ENCODE results near the gene KIF26B. TPM values are rescaled to one million over a fixed set of nuclear protein-coding genes. Genes with fewer than 3 reads are reported as not detected.

KIF26B gene
- total and polyA plus RNA-seq, 10 of the 15 experiments (the other 5 are each of a cell fraction or from before 2014, with no cell fraction given) = 0.35 to 11.6 (median 2.2) TPM

DNA sequence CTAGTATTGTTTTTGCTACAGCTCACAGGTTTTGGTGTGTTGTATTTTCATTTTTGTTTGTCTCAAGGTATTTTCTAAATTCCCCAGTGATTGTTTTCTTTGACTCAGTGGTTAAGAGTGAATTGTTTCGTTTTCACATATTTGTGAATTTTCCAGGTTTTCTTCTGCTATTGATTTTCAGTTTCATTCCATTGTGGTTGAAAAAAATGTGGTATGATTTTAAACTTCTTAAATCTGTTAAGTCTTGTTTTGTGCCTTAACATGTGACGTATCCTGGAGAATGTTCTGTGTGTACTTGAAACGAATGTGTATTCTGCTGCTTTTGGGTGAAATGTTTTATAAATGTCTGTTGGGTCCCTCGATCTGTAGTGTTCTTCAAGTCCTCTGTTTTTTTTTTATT is 117.9 kb downstream of the KIF26B start:
- CTCF ChIA-PET = no interaction called here
- Histone ChIP-seq H3K79me2 (ENCODE audit: control insufficient read depth, insufficient read depth, low read length) (no peaks in the 10 kb centered on the region), H3K4me3 (no peak overlapping the region), H4K20me1 (ENCODE audit: control insufficient read depth, insufficient read depth) (no peaks in the 10 kb centered on the region), H3K9me3 (replicated peaks; ENCODE audit: control insufficient read depth, insufficient read depth, low read length) (no peaks in the 10 kb centered on the region), H3K27ac (ENCODE audit: control insufficient read depth, insufficient read depth) (no peak overlapping the region), H2AFZ (ENCODE audit: control insufficient read depth, low read depth, low read length) (no peak overlapping the region), H3K9ac (ENCODE audit: control insufficient read depth, insufficient read depth, low read length) (no peak overlapping the region), H3K27me3 (replicated peaks in 1 of 2; ENCODE audit: control insufficient read depth in 2 of 2, insufficient read depth in 2 of 2, low read length in 1 of 2) (no peaks in the 10 kb centered on the region), H3K4me2 (ENCODE audit: control insufficient read depth, insufficient read depth) (no peak overlapping the region), H3K4me1 (ENCODE audit: control insufficient read depth, insufficient read depth, low read length) (no peaks in the 10 kb centered on the region), H3K36me3 (ENCODE audit: control insufficient read depth in 2 of 2, insufficient read depth in 2 of 2, low read length in 1 of 2) (no peaks in the 10 kb centered on the region)
- intact Hi-C loops (cut with micrococcal nuclease; ENCODE audit: unreplicated experiment) (loop anchor here (10.0 kb wide), 1 partner anchor 118 kb away; the partner anchor contains the start of gene KIF26B), in situ Hi-C loops (cut with MboI) (no loop called here)
- RAD21 ChIA-PET (ENCODE audit: unreplicated experiment) = no interaction called here
- POLR2A ChIA-PET = no interaction called here
- no TSS peak for BruUV-seq (replicated peaks)
- TF ChIP-seq NFYA (IDR thresholded peaks at IDR 0.05; ENCODE audit: borderline replicate concordance, low read depth, low read length) (no peak), WRNIP1 (IDR thresholded peaks at IDR 0.05; ENCODE audit: borderline replicate concordance, low read depth, low read length) (no peak), POLR2AphosphoS5 (IDR thresholded peaks at IDR 0.05; ENCODE audit: low read length) (no peak)
- no peak for FAIRE-seq
- 46% methylated on average over 4 of the region's 4 CpGs for WGBS (ENCODE audit: insufficient coverage, insufficient replicate concordance, low lambda C conversion rate, missing lambda C conversion rate)
- DNase-seq (ENCODE audit: low read depth, low spot score) = no peak
- ATAC-seq = no peak
- SMC1A ChIA-PET (ENCODE audit: uncharacterized antibody, unreplicated experiment) = no interaction called here

- no peak overlapping the region for H2AFZ ChIP-seq (ENCODE audit: control insufficient read depth, low read depth, low read length)
- no TSS peak for BruUV-seq (replicated peaks)
- H3K27me3 ChIP-seq (replicated peaks in 1 of 2; ENCODE audit: control insufficient read depth in 2 of 2, insufficient read depth in 2 of 2, low read length in 1 of 2) = no peaks in the 10 kb centered on the region
- POLR2A ChIA-PET = no interaction called here
- CTCF ChIA-PET = no interaction called here
- in situ Hi-C loops (cut with MboI) (no loop called here), intact Hi-C loops (cut with micrococcal nuclease; ENCODE audit: unreplicated experiment) (loop anchor here (10.0 kb wide), 1 partner anchor 122 kb away; the partner anchor contains the start of gene KIF26B)
- H3K27ac ChIP-seq (ENCODE audit: control insufficient read depth, insufficient read depth) = no peak overlapping the region
- no peaks in the 10 kb centered on the region for H4K20me1 ChIP-seq (ENCODE audit: control insufficient read depth, insufficient read depth)
- H3K9ac ChIP-seq (ENCODE audit: control insufficient read depth, insufficient read depth, low read length) = no peak overlapping the region
- RAD21 ChIA-PET (ENCODE audit: unreplicated experiment) = no interaction called here
- DNase-seq (ENCODE audit: low read depth, low spot score) = no peak
- ATAC-seq = no peak
- FAIRE-seq = no peak
- no peaks in the 10 kb centered on the region for H3K4me1 ChIP-seq (ENCODE audit: control insufficient read depth, insufficient read depth, low read length)
- H3K36me3 ChIP-seq (ENCODE audit: control insufficient read depth in 2 of 2, insufficient read depth in 2 of 2, low read length in 1 of 2) = no peaks in the 10 kb centered on the region
- H3K79me2 ChIP-seq (ENCODE audit: control insufficient read depth, insufficient read depth, low read length) = no peaks in the 10 kb centered on the region
- no peak for TF ChIP-seq NFYA (IDR thresholded peaks at IDR 0.05; ENCODE audit: borderline replicate concordance, low read depth, low read length)
- TF ChIP-seq ZNF592 (IDR thresholded peaks at IDR 0.05) = no peak
- no peak overlapping the region for H3K4me3 ChIP-seq
- no peak overlapping the region for H3K4me2 ChIP-seq (ENCODE audit: control insufficient read depth, insufficient read depth)
- SMC1A ChIA-PET (ENCODE audit: uncharacterized antibody, unreplicated experiment) = interaction anchor here (0.7 kb wide), 1 partner anchor 45 kb away, joined by 3 read pairs; no protein-coding TSS in a partner anchor
- WGBS (ENCODE audit: insufficient coverage, insufficient replicate concordance, low lambda C conversion rate, missing lambda C conversion rate) = 23% methylated on average over 5 of the region's 5 CpGs
- H3K9me3 ChIP-seq (replicated peaks; ENCODE audit: control insufficient read depth, insufficient read depth, low read length) = no peaks in the 10 kb centered on the region
Measured at GRCh38 chr1:245276445-245276844, 121.7 kb downstream of the KIF26B start.
